Measurements from ENCODE around the gene SNAI3. TPM values are rescaled to one million over a fixed set of nuclear protein-coding genes. Genes with fewer than 3 reads are reported as not detected.

Gene SNAI3
- total RNA-seq, 6 experiments from 2014 or later = 0.15 to 0.98 (median 0.35) TPM

DNA sequence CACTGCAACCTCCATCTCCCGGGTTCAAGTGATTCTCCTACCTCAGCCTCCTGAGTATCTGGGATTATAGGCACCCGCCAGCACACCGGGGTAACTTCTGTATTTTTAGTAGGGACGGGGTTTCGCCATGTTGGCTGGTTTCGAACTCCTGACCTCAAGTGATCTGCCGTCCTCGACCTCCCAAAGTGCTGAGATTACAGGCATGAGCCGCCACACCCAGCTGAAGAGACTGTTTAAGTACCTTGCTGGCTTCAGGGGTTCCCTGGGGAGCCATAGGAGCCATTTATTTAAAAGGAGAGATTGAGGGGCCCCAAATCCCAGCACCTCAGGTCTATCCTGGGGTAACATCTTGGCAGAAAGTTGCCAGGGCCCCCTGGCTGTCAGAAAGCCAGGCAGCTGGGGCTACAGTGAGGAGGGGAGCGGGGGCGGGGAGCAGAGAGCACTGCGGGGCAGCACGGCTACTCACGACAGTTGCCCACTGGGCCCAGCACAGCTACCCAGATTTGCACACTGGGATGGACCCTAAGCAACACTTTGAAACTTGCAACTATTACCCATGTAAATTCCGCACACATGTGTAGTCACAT lies 1.6 kb downstream of the SNAI3 start:
- intact Hi-C loops (cut with DNase I) = no loop called here
- ATAC-seq = no peak
- WGBS (ENCODE audit: insufficient coverage, low coverage, low lambda C conversion rate, missing lambda C conversion rate) = 62% methylated on average over 7 of the region's 15 CpGs
- no peaks in the 10 kb centered on the region for H3K9me3 ChIP-seq
- no peaks in the 10 kb centered on the region for H3K27me3 ChIP-seq
- no peaks in the 10 kb centered on the region for H3K36me3 ChIP-seq
- H3K4me3 ChIP-seq = no peak overlapping the region
- TF ChIP-seq POLR2A (IDR thresholded peaks at IDR 0.05) = no peak
- TF ChIP-seq, protein P1, sequence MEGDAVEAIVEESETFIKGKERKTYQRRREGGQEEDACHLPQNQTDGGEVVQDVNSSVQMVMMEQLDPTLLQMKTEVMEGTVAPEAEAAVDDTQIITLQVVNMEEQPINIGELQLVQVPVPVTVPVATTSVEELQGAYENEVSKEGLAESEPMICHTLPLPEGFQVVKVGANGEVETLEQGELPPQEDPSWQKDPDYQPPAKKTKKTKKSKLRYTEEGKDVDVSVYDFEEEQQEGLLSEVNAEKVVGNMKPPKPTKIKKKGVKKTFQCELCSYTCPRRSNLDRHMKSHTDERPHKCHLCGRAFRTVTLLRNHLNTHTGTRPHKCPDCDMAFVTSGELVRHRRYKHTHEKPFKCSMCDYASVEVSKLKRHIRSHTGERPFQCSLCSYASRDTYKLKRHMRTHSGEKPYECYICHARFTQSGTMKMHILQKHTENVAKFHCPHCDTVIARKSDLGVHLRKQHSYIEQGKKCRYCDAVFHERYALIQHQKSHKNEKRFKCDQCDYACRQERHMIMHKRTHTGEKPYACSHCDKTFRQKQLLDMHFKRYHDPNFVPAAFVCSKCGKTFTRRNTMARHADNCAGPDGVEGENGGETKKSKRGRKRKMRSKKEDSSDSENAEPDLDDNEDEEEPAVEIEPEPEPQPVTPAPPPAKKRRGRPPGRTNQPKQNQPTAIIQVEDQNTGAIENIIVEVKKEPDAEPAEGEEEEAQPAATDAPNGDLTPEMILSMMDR (IDR thresholded peaks at IDR 0.05) = no peak
- peaks cover 0 to 13% (median 4%) of the 10 kb centered on the region in 4 donors for H3K4me1 ChIP-seq
- DNase-seq = no peak
- no peak overlapping the region for H3K27ac ChIP-seq

DNA sequence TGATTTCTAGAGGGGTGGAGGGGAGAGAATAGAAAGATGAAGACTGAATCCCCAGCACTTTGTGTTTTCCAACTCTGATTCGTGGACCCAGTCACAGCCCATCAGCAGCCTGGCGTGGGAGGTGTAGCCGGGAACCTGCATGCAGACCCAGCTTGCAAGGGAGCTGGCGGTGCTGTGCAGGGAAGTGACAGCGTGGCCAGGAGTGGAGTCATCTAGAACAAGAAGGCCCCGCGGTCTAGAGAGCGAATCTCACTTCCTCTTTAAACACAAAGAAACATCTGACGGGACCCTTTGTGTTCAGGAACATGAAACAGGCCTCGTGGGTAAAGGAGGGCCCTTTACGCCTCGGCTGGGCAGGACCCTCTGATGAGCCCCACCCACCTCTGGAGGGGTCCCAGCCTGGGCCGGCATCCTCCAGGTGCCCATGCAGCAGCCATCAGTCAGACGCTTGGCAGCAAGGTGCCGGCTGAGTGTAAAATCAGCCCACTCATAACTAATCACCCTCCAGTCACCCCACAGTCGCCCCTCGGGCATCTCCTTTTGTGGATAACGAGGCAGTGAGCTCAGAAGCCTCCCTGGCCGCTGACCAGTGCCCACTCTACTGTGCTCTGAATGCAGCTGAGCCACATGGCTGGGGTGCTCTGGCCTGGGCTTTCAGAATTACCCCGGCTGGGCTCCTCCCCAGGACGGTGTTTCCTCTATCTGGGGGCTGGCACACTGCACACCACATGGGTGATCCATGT lies 4.4 kb downstream of the SNAI3 start:
- H3K9me3 ChIP-seq = no peaks in the 10 kb centered on the region
- H3K27ac ChIP-seq = peak overlapping the region in 2 of 3 donors; percentile 15 to 33
- H3K36me3 ChIP-seq = no peaks in the 10 kb centered on the region
- H3K4me1 ChIP-seq = peaks cover 0 to 13% (median 4%) of the 10 kb centered on the region in 4 donors
- intact Hi-C loops (cut with DNase I) = no loop called here
- H3K27me3 ChIP-seq = no peaks in the 10 kb centered on the region
- WGBS (ENCODE audit: insufficient coverage, low coverage, low lambda C conversion rate, missing lambda C conversion rate) = 25% methylated on average over 16 of the region's 21 CpGs
- ATAC-seq (peak in 2 of 4 donors; percentile 5 to 35), DNase-seq (peak in 1 of 3 donors; percentile 73)
- no peak overlapping the region for H3K4me3 ChIP-seq
- no peak for TF ChIP-seq POLR2A (IDR thresholded peaks at IDR 0.05)
- TF ChIP-seq, protein P1 (IDR thresholded peaks at IDR 0.05) = no peak

DNA sequence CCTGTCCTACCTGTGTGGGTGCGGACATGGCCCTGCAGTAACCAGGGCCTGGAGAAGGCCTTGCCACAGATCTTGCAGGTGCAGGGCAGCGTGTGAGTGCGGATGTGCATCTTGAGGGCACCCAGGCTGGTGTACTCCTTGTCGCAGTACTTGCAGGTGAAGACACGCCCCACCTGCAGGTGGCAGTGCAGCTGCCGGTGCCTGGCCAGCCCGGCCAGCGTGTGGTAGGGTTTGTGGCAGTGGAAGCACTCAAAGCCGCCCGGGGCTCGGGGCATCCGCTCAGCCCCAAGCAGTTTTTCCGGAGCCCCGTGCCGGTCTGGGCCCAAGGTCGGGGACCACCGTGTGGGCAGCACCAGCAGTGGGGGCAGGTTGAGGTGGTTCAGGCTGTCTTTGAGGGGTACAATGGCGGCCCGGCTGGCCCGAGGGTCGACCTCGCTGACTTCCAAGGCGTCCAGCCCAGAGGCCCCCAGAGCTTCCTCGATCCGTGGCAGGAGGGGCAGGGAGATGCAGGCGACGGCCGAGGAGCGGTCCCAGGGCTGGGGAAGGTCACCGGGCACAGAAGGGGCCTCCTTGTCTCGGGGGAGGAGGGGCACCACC lies 5.1 kb downstream of the SNAI3 start:
- Histone ChIP-seq H3K9me3 (no peaks in the 10 kb centered on the region), H3K36me3 (no peaks in the 10 kb centered on the region), H3K4me1 (peaks cover 0 to 8% (median 3%) of the 10 kb centered on the region in 4 donors), H3K27ac (no peak overlapping the region), H3K4me3 (no peak overlapping the region), H3K27me3 (no peaks in the 10 kb centered on the region)
- peak in 2 of 3 donors; percentile 69 to 73 for DNase-seq
- WGBS (ENCODE audit: insufficient coverage, low coverage, low lambda C conversion rate, missing lambda C conversion rate) = 35% methylated on average over 10 of the region's 31 CpGs
- intact Hi-C loops (cut with DNase I) = no loop called here
- peak; percentile 67 to 76 (median 72) for ATAC-seq
- no peak for TF ChIP-seq POLR2A (IDR thresholded peaks at IDR 0.05)
- TF ChIP-seq, protein P1 (IDR thresholded peaks at IDR 0.05) = peak; percentile 42 to 67 (median 58)

DNA sequence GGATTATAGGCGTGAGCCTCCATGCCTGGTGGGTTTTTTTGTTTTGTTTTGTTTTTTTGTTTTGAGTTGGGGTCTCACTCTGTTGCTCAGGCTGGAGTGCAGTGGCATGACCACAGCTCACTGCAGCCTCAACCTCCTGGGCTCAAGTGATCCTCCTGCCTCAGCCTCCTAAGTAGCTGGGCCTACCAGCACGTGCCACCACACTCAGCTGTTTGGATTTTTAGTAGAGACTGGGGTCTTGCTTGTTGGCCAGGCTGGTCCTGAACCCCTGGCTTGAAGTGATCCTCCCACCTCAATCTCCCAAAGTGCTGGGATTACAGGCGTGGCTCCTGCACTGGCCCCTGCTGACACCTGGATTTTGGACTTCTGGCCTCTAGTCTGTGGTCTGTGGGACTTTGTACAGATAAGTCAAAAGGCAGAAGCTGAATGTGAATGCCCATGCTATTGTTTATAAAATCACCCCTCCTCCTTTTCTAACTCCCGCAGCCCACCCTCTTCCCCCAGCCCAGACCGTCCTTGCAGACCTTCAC lies 5.7 kb downstream of the SNAI3 start:
- WGBS (ENCODE audit: insufficient coverage, low coverage, low lambda C conversion rate, missing lambda C conversion rate) = 100% methylated on average over 1 of the region's 5 CpGs

More for the DNA sequence above, 5.7 kb downstream of the SNAI3 start:
- ATAC-seq (no peak), DNase-seq (no peak)
- Histone ChIP-seq H3K9me3 (no peaks in the 10 kb centered on the region), H3K4me1 (peaks cover 0 to 5% (median 1%) of the 10 kb centered on the region in 4 donors), H3K36me3 (no peaks in the 10 kb centered on the region), H3K27me3 (no peaks in the 10 kb centered on the region), H3K27ac (no peak overlapping the region), H3K4me3 (no peak overlapping the region)
- TF ChIP-seq, protein P1 (IDR thresholded peaks at IDR 0.05) = no peak
- no peak for TF ChIP-seq POLR2A (IDR thresholded peaks at IDR 0.05)
- intact Hi-C loops (cut with DNase I) = no loop called here
